HFFc6 (cell line): ENCODE results near the gene NIFK. TPM values are rescaled to one million over a fixed set of nuclear protein-coding genes. Genes with fewer than 3 reads are reported as not detected.

Experiments
- DNase-seq: peaks from one replicate; pipeline ENCODE4 v3.0.0-alpha.2; 2018
- H3K27ac Mint-ChIP-seq: 2 replicates; pipeline ENCODE4 v1.8.0; 2020; ENCODE audit warnings: mild to moderate bottlenecking, mixed read lengths
- H3K27me3 Mint-ChIP-seq: 2 replicates; pipeline ENCODE4 v1.8.0; 2021; ENCODE audit warnings: mild to moderate bottlenecking, moderate library complexity, mixed read lengths; ENCODE audit not compliant: insufficient read depth
- H3K36me3 Mint-ChIP-seq: 2 replicates; pipeline ENCODE4 v1.8.0; 2021; ENCODE audit warnings: low read depth, mixed read lengths
- H3K4me1 Mint-ChIP-seq: 2 replicates; pipeline ENCODE4 v1.8.0; 2020; ENCODE audit warnings: low read depth, mixed read lengths
- H3K4me3 Mint-ChIP-seq: 2 replicates; pipeline ENCODE4 v1.8.0; 2020; ENCODE audit warnings: mild to moderate bottlenecking, moderate library complexity, mixed read lengths
- H3K9me3 Mint-ChIP-seq: 2 replicates; pipeline ENCODE4 v1.8.0; 2020; ENCODE audit warnings: mild to moderate bottlenecking, mixed read lengths
- total RNA-seq, 6 experiments: library from RNA; stranded (reverse); fragmentation: NEBNext Ultra II Directional; extraction: Animal tissue kit (Norgen Biotek cat#: 25700); gene quantifications; 2 replicates in 1 of 6; 3 replicates in 5 of 6; pipeline ENCODE4 v1.2.3, GENCODE V29; 2021
- TF ChIP-seq, protein P1 (sequence below): fragments of 200-600 bp; sonication (generic); IDR thresholded peaks from 2 replicates; pipeline ENCODE4 v1.5.0; 2021; ENCODE audit warnings: antibody characterized with exemption, mild to moderate bottlenecking

Gene NIFK
- total RNA-seq, 6 experiments from 2014 or later = 67.2 to 82.4 (median 73.3) TPM

DNA sequence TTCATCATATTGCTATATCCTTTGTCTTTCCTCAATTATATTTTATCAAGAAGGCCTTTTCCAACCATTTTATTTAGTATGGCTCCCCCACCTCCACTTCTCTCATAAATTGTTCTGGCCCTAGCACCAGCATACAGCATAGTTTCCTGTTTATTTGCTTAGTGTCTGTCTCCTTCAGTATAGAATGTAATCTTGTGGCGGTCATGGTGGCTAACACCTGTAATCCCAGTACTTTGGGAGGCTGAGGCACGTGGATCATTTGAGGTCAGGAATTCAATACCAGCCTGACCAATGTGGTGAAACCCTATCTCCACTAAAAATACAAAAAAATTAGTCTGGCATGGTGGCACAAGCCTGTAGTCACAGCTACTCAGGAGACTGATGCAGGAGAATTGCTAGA lies 47.9 kb downstream of the NIFK start:
- no peak for DNase-seq
- H3K36me3 Mint-ChIP-seq = peaks cover 7% of the 10 kb centered on the region; the same call in 1 of the 2 replicates
- H3K27ac Mint-ChIP-seq = no peak overlapping the region
- TF ChIP-seq, protein P1, sequence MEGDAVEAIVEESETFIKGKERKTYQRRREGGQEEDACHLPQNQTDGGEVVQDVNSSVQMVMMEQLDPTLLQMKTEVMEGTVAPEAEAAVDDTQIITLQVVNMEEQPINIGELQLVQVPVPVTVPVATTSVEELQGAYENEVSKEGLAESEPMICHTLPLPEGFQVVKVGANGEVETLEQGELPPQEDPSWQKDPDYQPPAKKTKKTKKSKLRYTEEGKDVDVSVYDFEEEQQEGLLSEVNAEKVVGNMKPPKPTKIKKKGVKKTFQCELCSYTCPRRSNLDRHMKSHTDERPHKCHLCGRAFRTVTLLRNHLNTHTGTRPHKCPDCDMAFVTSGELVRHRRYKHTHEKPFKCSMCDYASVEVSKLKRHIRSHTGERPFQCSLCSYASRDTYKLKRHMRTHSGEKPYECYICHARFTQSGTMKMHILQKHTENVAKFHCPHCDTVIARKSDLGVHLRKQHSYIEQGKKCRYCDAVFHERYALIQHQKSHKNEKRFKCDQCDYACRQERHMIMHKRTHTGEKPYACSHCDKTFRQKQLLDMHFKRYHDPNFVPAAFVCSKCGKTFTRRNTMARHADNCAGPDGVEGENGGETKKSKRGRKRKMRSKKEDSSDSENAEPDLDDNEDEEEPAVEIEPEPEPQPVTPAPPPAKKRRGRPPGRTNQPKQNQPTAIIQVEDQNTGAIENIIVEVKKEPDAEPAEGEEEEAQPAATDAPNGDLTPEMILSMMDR = no peak
- peaks cover 7% of the 10 kb centered on the region for H3K4me1 Mint-ChIP-seq
- peaks cover 12% of the 10 kb centered on the region for H3K9me3 Mint-ChIP-seq
- H3K4me3 Mint-ChIP-seq = no peak overlapping the region
- peaks cover 13% of the 10 kb centered on the region for H3K27me3 Mint-ChIP-seq

DNA sequence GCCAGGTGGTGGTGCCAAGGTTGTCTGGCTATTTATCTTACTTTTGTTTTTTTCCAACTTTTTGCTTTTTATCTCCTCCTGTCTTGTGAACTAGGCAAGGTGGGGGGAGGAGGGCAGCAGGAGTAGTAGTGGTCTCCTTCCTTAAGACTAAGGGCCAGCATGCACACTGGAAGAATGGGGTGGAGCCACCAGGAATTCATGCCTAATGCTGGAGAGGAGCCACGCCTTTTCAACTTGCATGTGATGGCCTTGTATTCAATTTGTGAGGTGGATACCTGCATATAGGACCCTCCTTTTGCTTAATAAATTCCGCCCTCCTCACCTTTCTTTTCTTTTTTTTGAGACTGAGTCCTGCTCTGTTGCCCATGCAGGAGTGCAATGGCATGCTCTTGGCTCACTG lies 49.8 kb downstream of the NIFK start:
- H3K27me3 Mint-ChIP-seq = peaks cover 13% of the 10 kb centered on the region
- peaks cover 7% of the 10 kb centered on the region for H3K4me1 Mint-ChIP-seq
- DNase-seq = no peak
- no peak overlapping the region for H3K27ac Mint-ChIP-seq
- H3K36me3 Mint-ChIP-seq = peaks cover 19% of the 10 kb centered on the region
- H3K9me3 Mint-ChIP-seq = peaks cover 31% of the 10 kb centered on the region
- TF ChIP-seq, protein P1 = no peak
- no peak overlapping the region for H3K4me3 Mint-ChIP-seq

DNA sequence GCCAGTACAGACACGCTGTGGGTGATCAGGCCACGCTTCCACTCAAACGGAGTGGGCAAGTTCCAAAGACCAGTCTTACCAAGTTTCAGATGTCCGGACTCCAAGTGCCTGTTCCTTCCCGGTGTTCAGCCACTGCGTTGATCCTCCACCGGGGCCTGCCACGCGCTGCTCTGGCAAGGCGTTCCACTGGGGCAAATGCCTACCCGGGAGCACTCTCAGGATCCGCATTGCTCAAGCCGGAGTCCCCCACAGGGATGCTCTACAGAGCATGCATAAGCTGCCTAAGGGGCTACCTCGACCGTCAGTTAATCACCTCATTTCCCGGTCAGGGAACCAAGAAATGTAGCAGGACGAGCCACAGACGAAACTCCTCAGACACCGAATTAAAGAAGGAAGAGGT lies 50.5 kb downstream of the NIFK start:
- TF ChIP-seq, protein P1 = no peak
- peaks cover 26% of the 10 kb centered on the region for H3K36me3 Mint-ChIP-seq
- DNase-seq = no peak
- peaks cover 7% of the 10 kb centered on the region for H3K4me1 Mint-ChIP-seq
- H3K9me3 Mint-ChIP-seq = peaks cover 38% of the 10 kb centered on the region
- peaks cover 12% of the 10 kb centered on the region for H3K27me3 Mint-ChIP-seq
- H3K4me3 Mint-ChIP-seq = no peak overlapping the region
- no peak overlapping the region for H3K27ac Mint-ChIP-seq

DNA sequence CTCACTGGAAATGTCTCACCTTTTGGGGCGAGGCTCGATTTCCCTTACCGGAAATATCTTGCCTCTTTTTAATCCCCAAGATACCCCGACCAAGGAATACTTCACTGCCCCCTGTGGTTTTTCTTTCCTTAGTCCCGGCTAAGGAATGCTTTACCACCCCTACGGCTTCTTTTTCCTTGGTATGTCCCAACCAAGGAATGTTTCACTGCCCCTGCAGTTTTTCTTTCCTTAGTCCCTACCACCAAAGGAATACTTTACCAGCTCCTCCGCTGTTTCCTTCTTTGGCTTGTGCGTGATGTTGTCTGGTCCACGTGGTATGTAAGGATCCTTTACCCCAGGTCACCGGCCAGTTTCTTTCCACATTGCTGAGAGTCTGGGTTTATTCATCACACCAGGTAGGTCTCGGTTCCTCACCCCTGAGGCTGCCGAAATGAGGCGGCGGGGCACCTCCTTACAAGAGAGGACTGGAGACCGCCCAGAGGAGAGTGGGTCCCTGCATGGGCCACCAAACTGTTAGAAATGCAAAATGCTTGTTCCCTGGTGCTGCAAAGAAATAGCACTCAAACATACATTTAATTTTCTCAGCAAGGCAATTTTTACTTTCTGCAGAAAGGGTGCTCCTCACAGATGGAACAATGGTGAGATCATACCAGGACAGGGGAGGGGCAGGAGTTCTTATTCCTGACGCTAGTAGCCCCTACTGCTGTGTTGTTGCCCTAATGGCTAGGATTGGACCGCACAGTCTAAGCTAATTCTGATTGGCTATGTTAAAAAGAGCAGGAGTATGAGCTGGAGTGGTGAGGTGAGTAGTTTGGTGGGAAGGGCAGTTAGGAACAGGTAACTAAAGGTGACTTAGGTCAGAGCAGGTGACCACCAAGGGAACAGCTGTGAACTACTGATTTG lies 54.0 kb downstream of the NIFK start:
- TF ChIP-seq, protein P1 = no peak

DNA sequence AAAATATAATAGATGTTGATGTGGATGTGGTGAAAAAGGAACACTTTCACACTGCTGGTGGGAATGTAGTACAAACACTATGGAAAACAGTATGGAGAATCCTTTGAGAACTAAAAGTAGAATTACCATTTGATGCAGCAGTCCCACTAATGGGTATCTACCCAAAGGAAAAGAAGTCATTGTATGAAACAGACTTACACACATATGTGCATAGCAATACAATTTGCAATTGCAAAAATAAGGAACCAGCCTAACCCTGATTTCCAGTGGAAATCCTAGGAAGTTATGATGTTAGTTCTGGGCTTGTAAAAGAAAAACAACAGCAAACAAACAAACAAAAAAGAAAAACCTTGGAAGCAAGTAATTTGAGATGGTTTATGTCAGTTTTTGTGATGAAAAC lies 58.8 kb downstream of the NIFK start:
- Mint-ChIP-seq H3K4me1 (no peaks in the 10 kb centered on the region), H3K9me3 (peaks cover 69% of the 10 kb centered on the region), H3K4me3 (no peak overlapping the region), H3K27ac (no peak overlapping the region), H3K27me3 (peaks cover 5% of the 10 kb centered on the region), H3K36me3 (peaks cover 22% of the 10 kb centered on the region)
- no peak for DNase-seq
- TF ChIP-seq, protein P1 = no peak

More for the DNA sequence above, 54.0 kb downstream of the NIFK start:
- Mint-ChIP-seq H3K27ac (no peak overlapping the region), H3K36me3 (peaks cover 35% of the 10 kb centered on the region), H3K4me1 (no peaks in the 10 kb centered on the region), H3K9me3 (peaks cover 54% of the 10 kb centered on the region), H3K27me3 (peaks cover 7% of the 10 kb centered on the region), H3K4me3 (no peak overlapping the region)
- no peak for DNase-seq

Other genes starting within 250 kb of the NIFK start
- not detected for gene RNU4ATAC, start 206.0 kb downstream of the NIFK start, total RNA-seq
- gene CLASP1, start 87.4 kb downstream of the NIFK start, total RNA-seq = 10 to 100 TPM; 38.2 to 49.0 (median 41.1) TPM
- 10 to 100 TPM; 74.8 to 91.2 (median 83.2) TPM for gene TSN, start 18.8 kb upstream of the NIFK start, total RNA-seq